ENCODE results near the gene FANCF.

The FANCF gene

DNA sequence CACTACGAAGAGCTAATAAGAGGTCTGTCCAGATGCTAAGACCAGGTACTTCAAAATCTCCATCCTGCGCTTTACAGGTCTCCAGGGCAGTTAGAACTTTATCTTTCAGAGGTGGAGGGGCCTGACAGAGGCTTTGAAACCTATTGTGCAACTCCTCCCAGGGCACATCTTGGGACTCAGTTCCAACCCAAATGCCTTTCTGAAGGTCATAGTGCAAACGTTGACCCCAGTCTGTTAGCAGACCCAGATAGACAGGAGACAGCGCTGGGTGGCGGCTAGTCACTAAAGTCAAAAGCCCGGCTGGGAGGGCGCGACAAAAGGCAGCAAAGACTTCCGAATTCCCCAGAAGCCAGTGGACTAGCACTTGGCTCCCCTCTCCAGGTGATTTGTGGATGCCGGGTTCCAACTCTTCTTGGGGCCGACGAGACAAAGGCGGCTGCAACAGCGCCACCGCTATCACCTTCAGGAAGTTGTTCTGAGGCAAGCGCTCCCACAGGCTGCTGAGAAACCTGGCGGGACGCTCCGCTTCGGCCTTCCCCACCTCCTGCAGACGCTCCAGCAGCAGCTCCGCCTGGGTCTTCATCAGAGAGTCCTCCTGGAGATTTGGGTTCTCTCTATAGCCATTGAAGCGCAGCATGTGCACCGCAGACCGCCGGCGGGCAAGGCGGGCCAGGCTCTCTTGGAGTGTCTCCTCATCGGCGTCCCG lies 728 bp downstream of the FANCF start:
- peak; percentile 40 for DNase-seq

DNA sequence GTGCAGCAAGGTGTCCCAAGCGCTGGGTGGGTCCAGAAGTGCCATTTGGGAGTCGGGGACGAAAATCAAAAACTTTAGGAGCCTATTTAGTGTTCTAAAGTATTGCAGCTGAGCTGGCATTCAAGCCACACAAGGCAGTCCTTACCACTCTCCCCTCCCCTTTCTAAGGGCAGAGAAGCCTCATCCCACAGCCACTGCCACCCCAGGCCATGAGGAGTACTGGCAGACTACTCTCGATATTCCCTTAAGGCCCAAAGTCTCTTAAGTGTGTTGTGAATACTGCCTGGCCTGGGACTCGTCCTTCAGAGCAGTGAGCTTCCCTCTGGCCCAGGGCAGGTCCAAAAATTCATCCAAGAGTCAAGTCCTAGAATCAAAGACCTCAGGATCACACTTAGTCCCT lies 7.8 kb downstream of the FANCF start:
- no peak for DNase-seq

DNA sequence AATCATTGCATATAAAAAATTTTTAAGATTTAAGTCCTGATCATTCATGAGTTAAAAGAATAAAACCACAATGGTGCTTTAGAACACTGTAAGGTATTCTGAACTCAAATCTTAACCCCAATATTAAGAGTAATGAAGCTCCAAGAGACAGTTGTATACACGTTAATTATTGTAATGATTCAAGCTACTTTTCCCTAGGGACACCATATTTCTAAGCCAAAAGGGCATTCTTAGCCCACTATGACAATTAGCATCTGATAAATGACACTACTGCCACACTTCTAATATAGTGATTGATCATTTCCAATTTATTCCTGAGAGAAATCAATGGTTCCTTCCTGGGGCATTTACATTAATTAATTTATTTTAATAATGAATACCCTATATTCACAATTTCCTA lies 21.7 kb downstream of the FANCF start:
- DNase-seq = no peak

DNA sequence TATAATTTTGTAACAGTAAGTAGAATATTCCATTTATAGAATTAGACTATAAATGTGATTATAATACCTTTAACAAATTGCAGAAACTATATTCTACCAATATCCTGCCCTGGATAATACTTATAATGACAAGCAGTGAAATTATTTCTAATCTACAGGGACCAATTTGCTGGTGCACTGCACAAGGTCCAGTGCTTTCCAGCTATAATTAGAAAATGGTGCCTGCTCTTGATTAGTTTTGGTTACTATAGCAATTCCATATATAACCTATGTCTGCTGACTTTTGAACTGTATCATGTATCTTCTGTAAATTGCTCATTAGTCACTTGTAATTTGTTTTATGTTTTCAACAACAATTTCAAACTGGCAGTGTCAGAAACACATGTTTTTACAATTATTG lies 23.1 kb downstream of the FANCF start:
- DNase-seq = no peak

DNA sequence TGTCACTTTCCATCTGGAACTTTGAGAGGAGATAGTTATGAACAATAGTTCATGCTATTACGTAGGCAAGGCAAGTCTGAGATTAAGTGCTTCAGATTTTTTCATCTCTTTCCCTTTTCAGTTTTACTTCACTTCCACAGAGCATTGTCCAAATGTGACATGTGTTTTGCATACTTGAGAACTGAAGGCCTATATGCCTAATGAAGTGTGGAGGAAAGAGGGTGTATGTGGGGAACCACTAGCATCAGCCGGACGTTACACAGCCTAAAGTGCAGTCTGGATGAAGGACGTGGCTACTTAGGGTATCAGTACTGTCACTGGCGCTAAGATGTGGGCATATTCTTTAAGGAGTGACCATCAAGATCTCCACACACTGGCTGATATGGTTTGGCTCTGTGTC lies 26.2 kb downstream of the FANCF start:
- no peak for DNase-seq

DNA sequence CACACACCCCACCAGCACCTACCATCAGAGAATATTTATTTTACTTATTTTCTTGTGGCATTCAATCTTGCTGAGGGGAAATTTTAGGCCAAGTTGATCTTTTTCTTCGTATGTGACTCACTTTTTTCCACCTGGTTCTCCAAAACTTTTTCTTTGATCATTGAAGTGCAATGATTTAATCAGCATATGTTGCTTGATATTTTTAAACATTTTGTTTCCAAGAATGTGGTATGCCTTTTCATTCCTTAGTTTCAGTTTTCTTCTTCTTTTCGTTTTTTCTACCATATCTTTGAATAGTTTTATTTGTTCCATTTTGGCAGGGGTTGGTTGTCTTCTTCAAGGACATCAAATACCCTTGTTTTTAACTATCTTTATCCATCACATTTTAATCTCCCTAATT lies 28.6 kb downstream of the FANCF start:
- no peak for DNase-seq

DNA sequence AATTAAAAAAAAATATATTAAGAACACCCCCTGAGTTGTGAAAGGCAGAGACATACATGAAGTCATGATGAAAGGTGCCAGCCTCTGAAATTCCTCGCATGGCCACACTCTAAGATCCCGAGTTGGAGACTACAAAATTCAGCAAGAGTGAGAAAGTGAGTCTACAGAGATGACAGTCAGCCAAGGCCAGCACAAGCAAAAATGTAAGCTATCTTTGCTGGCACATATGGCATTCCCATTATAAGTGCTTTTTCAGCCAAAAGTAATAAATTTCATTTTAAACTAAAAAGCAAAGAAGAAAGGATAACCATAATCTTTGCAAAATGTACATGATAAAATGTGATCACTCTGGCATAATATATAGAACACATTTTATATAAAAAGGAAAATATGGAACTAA lies 40.6 kb downstream of the FANCF start:
- DNase-seq = no peak

DNA sequence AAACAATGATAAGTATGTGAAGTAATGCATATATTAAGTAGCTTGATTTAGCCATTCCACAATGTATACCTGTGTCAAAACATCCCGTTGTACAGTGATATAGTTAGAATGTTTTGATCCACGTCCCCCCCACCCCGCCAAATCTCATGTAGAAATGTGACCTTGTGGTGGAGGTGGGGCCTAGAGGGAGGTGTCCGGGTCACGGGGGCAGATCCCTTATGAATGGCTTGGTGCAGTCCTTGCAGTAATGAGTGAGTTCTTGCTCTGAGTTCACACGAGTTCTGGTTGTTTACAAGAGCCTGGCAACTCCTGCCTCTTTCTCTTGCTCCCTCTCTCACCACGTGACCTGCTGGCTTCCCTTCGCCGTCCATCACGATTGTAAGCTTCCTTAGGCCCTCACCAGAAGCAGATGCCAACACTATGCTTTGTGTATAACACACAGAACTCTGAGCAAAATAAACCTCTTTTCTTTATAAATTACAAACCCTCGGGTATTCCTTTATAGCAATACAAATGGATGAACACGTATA lies 41.6 kb downstream of the FANCF start:
- DNase-seq = no peak

DNA sequence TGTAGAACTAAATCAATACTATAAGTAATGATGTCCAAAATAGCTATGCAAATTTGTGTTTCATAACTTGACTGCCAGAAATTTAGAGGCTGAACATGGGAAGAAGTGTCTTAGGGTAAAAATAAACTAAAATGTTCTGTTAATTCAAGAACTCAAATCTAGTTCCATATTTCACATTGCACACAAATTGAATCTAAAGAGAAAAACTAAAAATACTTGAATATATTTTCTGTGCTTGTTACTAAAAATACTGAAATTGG lies 43.5 kb downstream of the FANCF start:
- no peak for DNase-seq

DNA sequence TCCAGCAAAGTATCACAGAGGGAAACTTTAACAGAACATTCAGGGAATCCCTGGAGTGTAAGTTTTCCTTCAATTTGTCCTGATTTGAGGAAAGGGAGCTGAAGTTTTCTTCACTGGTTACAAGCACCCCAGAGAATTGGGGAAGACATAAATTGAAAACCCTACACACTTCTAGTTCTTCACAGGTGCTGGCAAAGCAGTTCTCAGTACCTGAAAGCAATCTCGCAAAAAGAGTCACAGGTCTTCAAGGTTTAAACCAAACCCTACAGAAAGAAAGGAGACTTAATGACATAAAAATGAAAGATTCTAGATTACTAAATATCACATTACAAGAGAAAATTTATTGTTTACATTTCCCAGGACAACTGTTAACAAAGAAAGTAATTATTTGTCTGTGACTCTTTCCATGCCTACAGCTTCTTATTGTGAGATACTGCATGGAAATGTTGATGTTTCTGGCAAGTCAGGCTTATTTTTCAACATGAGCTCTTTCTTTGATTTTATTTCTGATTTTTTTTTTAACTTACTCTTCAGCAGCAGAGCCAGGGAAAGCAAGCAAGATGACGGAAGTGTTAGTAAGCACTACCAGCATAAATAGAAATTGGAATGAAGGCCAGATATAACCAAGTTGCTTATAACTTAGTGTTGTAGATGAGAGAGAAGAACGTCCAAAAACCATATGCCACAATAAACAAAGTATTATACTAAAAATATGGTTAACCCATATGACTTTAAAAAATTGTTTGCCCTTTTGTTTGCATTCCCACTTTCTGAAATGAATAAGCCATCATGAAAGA lies 44.1 kb downstream of the FANCF start:
- DNase-seq = no peak

DNA sequence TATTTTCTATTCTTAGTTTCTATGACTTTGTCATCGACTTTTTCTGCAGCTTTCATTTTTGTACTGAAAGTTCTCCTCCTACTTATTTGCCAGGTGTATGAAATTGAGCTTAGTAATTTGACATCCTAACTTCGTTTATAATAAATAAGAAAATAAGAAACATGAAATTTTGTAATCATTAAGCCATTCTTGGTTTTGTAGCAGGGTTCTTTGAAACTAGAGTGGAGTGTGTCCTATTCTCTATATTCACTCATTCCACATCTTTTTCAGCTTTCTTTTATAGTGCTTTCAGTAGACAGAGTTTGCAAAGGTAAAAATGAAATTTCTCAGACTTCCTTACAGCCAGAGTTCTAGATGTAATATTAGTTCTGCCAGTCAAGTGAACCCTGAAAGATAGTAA lies 47.8 kb downstream of the FANCF start:
- DNase-seq = no peak
